HepG2 (cell line): ENCODE measurements around the gene PSAPL1.

ENCODE experiments used
- FOXP1 ChIP-seq, 2 experiments: fragments of 450-650 bp in 1 of 2; IDR thresholded peaks; 2 replicates each; pipeline ENCODE4 v1.6.1; 2017 to 2018; ENCODE audit warnings: antibody characterized with exemption in 1 of 2
- MEIS2 ChIP-seq: sonication (generic); formaldehyde crosslinking; IDR thresholded peaks from 2 replicates; pipeline ENCODE4 v1.9.0; 2021; ENCODE audit warnings: mild to moderate bottlenecking, missing genetic modification reagents
- TF ChIP-seq, protein P1 (sequence below): sonication (generic); formaldehyde crosslinking; IDR thresholded peaks from 2 replicates; pipeline ENCODE4 v1.5.0; 2020; ENCODE audit warnings: mild to moderate bottlenecking, missing genetic modification reagents, moderate library complexity
- TF ChIP-seq, protein P2 (sequence below): IDR thresholded peaks from 2 replicates; pipeline ENCODE4 v1.6.1; 2016; ENCODE audit warnings: low read depth, borderline replicate concordance

DNA sequence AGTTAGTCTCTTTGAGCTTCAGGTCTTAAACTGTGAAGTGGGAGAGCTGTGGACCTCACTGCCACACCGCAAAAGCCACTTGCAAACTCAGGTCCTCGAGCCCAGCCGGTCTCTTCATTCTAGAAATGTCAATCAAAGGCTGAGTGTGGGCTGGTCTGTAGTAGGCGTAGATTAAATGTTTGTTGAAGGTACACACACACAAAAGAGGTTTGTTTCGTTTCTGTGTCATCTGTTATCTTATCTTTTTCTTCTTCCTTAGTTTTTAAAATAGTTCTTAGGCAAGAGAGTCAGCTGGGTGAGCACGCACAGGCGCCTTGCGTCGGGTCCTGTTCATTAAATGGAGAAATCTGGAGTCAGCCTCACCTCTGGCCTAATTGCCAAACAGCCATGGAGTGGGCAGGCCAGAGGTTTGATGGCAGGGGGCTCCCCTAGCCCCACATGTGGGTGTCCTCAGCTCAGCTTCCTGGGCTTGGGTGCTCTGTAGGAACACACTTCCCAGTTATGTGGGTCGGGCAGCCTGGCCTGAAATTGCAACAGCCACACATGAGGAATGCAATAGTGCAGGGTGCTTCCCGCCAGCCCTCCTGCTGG, 836 bp upstream of the PSAPL1 start:
- TF ChIP-seq MEIS2 (CRISPR knock-in tag), result no peak
- TF ChIP-seq, protein P1, sequence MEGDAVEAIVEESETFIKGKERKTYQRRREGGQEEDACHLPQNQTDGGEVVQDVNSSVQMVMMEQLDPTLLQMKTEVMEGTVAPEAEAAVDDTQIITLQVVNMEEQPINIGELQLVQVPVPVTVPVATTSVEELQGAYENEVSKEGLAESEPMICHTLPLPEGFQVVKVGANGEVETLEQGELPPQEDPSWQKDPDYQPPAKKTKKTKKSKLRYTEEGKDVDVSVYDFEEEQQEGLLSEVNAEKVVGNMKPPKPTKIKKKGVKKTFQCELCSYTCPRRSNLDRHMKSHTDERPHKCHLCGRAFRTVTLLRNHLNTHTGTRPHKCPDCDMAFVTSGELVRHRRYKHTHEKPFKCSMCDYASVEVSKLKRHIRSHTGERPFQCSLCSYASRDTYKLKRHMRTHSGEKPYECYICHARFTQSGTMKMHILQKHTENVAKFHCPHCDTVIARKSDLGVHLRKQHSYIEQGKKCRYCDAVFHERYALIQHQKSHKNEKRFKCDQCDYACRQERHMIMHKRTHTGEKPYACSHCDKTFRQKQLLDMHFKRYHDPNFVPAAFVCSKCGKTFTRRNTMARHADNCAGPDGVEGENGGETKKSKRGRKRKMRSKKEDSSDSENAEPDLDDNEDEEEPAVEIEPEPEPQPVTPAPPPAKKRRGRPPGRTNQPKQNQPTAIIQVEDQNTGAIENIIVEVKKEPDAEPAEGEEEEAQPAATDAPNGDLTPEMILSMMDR, result no peak
- no peak for TF ChIP-seq FOXP1 (IDR thresholded peaks at IDR 0.05)
- no peak for TF ChIP-seq FOXP1 (CRISPR knock-in tag; IDR thresholded peaks at IDR 0.05)
- TF ChIP-seq, protein P2, sequence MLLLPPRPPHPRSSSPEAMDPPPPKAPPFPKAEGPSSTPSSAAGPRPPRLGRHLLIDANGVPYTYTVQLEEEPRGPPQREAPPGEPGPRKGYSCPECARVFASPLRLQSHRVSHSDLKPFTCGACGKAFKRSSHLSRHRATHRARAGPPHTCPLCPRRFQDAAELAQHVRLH, result no peak
